Measurements from ENCODE around the gene MAP7D1. TPM values are rescaled to one million over a fixed set of nuclear protein-coding genes. Genes with fewer than 3 reads are reported as not detected.
A peak's percentile ranks its signal among the peaks of the same experiment; 100 is the strongest.

The MAP7D1 gene
- 100 to 1,000 TPM; 213 to 232 (median 230) TPM for total RNA-seq
- 65.6 TPM for total RNA-seq (2013)

GRCh38 chr1:36155408-36156328, at the start of gene MAP7D1:
MAP7D1 (plus strand) TSS chr1:36156160; CDS start chr1:36156418, 258 bp downstream.
- no peaks in the 10 kb centered on the region for H3K36me3 Mint-ChIP-seq
- peak within 1 kb of the TSS; percentile 66 for H3K4me3 ChIP-seq (ENCODE audit: low read length)
- under 1% methylated on average over 86 of the region's 88 CpGs for WGBS (ENCODE audit: insufficient coverage)

GRCh38 chr1:36106269-36106668, 49.7 kb upstream of the MAP7D1 start:
- intact Hi-C loops (cut with micrococcal nuclease) = no loop called here
- DNase-seq (no peak), ATAC-seq (no peak)
- 41% methylated on average over 5 of the region's 5 CpGs for WGBS (ENCODE audit: insufficient coverage)
- no peak overlapping the region for H3K27ac ChIP-seq (ENCODE audit: low read length)
- no peaks in the 10 kb centered on the region for H3K36me3 Mint-ChIP-seq
- no peak overlapping the region for H3K4me3 Mint-ChIP-seq
- peaks cover 5 to 12% of the 10 kb centered on the region in 2 donors for H3K4me1 Mint-ChIP-seq
- no peaks in the 10 kb centered on the region for H3K9me3 ChIP-seq (ENCODE audit: control insufficient read depth, insufficient read depth, low read length)
- H3K27ac Mint-ChIP-seq = no peak overlapping the region
- peaks cover 0 to 3% of the 10 kb centered on the region in 2 donors for H3K27me3 Mint-ChIP-seq (ENCODE audit: low read depth in 2 of 2)
- H3K36me3 ChIP-seq (ENCODE audit: control insufficient read depth, insufficient read depth, low read length) = no peaks in the 10 kb centered on the region
- no peaks in the 10 kb centered on the region for H3K9me3 Mint-ChIP-seq
- TF ChIP-seq, protein P1, sequence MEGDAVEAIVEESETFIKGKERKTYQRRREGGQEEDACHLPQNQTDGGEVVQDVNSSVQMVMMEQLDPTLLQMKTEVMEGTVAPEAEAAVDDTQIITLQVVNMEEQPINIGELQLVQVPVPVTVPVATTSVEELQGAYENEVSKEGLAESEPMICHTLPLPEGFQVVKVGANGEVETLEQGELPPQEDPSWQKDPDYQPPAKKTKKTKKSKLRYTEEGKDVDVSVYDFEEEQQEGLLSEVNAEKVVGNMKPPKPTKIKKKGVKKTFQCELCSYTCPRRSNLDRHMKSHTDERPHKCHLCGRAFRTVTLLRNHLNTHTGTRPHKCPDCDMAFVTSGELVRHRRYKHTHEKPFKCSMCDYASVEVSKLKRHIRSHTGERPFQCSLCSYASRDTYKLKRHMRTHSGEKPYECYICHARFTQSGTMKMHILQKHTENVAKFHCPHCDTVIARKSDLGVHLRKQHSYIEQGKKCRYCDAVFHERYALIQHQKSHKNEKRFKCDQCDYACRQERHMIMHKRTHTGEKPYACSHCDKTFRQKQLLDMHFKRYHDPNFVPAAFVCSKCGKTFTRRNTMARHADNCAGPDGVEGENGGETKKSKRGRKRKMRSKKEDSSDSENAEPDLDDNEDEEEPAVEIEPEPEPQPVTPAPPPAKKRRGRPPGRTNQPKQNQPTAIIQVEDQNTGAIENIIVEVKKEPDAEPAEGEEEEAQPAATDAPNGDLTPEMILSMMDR (IDR thresholded peaks at IDR 0.05) = no peak
- H3K4me3 ChIP-seq (ENCODE audit: low read length) = no peak overlapping the region
- no peaks in the 10 kb centered on the region for H3K27me3 ChIP-seq (ENCODE audit: control insufficient read depth, insufficient read depth, low read length)
- peaks cover 12% of the 10 kb centered on the region for H3K4me1 ChIP-seq (ENCODE audit: control insufficient read depth, insufficient read depth, low read length)

More at GRCh38 chr1:36155408-36156328, at the start of gene MAP7D1:
- no peaks in the 10 kb centered on the region for H3K27me3 Mint-ChIP-seq (ENCODE audit: low read depth in 2 of 2)
- DNase-seq = peak; percentile 90 to 93
- intact Hi-C loops (cut with micrococcal nuclease) = no loop called here
- Histone ChIP-seq H3K9me3 (ENCODE audit: control insufficient read depth, insufficient read depth, low read length) (no peaks in the 10 kb centered on the region), H3K36me3 (ENCODE audit: control insufficient read depth, insufficient read depth, low read length) (no peaks in the 10 kb centered on the region), H3K4me1 (ENCODE audit: control insufficient read depth, insufficient read depth, low read length) (peaks cover 74% of the 10 kb centered on the region), H3K27ac (ENCODE audit: low read length) (peak within 1 kb of the TSS; percentile 96), H3K27me3 (ENCODE audit: control insufficient read depth, insufficient read depth, low read length) (no peaks in the 10 kb centered on the region)
- peaks cover 61 to 81% of the 10 kb centered on the region in 2 donors for H3K4me1 Mint-ChIP-seq
- TF ChIP-seq, protein P1 (IDR thresholded peaks at IDR 0.05) = no peak
- H3K9me3 Mint-ChIP-seq = no peaks in the 10 kb centered on the region
- peak within 1 kb of the TSS; percentile 88 for H3K4me3 Mint-ChIP-seq
- peak; percentile 68 to 89 (median 81) for ATAC-seq
- H3K27ac Mint-ChIP-seq = peak within 1 kb of the TSS; percentile 99 to 100

DNA sequence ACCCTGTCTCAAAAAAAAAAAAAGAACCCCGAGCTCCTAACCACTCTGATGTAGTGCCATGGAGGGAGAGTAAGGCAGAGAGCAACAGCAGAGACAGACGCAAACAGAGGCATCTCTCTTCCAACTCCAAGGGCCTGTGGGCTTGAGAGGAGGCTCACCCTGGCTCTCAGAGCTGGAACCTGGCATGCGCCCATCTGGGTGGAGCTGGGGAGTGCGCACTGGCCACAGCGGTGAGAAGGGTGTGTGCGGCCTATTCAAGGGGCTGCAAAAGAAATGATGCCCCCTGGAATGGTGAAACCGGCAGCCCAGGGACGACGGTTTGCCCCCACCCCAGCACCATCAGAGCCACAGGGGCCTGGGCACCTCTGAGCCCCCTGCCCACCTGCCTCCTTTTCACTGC, 48.6 kb upstream of the MAP7D1 start:
- Histone ChIP-seq H3K4me3 (ENCODE audit: low read length) (no peak overlapping the region), H3K27me3 (ENCODE audit: control insufficient read depth, insufficient read depth, low read length) (no peaks in the 10 kb centered on the region), H3K27ac (ENCODE audit: low read length) (no peak overlapping the region), H3K4me1 (ENCODE audit: control insufficient read depth, insufficient read depth, low read length) (peaks cover 12% of the 10 kb centered on the region), H3K9me3 (ENCODE audit: control insufficient read depth, insufficient read depth, low read length) (no peaks in the 10 kb centered on the region), H3K36me3 (ENCODE audit: control insufficient read depth, insufficient read depth, low read length) (no peaks in the 10 kb centered on the region)
- DNase-seq (no peak), ATAC-seq (no peak)
- H3K4me3 Mint-ChIP-seq = no peak overlapping the region
- H3K9me3 Mint-ChIP-seq = no peaks in the 10 kb centered on the region
- TF ChIP-seq, protein P1 (IDR thresholded peaks at IDR 0.05) = no peak
- 95% methylated on average over 9 of the region's 9 CpGs for WGBS (ENCODE audit: insufficient coverage)
- no peak overlapping the region for H3K27ac Mint-ChIP-seq
- intact Hi-C loops (cut with micrococcal nuclease) = no loop called here
- H3K4me1 Mint-ChIP-seq = peaks cover 5 to 12% of the 10 kb centered on the region in 2 donors
- H3K27me3 Mint-ChIP-seq (ENCODE audit: low read depth in 2 of 2) = peaks cover 0 to 3% of the 10 kb centered on the region in 2 donors
- no peaks in the 10 kb centered on the region for H3K36me3 Mint-ChIP-seq
